A549 treated with Mapracorat at 1 μM for 4 hours (cell line): ENCODE measurements around the gene FGFR4. TPM values are rescaled to one million over a fixed set of nuclear protein-coding genes. Genes with fewer than 3 reads are reported as not detected.

Experiments
- total RNA-seq: library from RNA; stranded (reverse); fragments of 200-300 nt; extraction: Qiagen RNA extraction; gene quantifications from 5 replicates; pipeline ENCODE4 v1.2.3, GENCODE V29; 2022

The FGFR4 gene
- 15.1 to 25.5 TPM (median 22.5 TPM) in 5 replicates for total RNA-seq

DNA sequence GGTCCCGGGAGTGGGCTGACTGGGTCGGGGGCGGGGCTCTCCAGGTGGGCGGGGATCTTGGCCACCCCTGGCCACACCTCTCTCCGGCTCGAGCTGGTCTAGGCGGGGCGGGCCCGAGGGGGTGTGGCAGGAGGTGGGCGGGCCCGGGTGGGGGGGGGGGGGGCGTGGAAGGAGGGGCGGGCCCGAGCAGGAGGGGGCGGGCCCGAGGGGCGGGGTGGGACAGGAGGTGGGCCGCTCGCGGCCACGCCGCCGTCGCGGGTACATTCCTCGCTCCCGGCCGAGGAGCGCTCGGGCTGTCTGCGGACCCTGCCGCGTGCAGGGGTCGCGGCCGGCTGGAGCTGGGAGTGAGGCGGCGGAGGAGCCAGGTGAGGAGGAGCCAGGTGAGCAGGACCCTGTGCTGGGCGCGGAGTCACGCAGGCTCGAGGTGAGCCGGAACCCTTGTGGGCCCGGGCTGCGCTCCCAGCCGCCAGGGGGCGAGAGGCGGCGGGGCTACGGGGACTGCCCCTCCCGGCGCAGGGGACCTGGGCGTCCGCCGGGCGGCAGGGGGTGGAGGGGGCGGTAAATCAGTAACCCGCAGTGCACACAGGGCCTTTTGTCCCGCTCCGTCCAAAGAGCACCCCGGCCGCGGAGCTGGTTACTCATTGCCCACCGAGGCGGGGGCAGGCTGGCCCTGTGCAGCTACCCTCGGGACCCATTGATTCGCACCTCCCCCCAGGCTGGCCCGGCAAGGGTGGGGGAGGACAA lies at the start of gene FGFR4:
Gene FGFR4 (plus strand): TSS at position 262 of the 744 bp plus-strand sequence. CDS start 2,688 bp downstream, outside the sequence.

DNA sequence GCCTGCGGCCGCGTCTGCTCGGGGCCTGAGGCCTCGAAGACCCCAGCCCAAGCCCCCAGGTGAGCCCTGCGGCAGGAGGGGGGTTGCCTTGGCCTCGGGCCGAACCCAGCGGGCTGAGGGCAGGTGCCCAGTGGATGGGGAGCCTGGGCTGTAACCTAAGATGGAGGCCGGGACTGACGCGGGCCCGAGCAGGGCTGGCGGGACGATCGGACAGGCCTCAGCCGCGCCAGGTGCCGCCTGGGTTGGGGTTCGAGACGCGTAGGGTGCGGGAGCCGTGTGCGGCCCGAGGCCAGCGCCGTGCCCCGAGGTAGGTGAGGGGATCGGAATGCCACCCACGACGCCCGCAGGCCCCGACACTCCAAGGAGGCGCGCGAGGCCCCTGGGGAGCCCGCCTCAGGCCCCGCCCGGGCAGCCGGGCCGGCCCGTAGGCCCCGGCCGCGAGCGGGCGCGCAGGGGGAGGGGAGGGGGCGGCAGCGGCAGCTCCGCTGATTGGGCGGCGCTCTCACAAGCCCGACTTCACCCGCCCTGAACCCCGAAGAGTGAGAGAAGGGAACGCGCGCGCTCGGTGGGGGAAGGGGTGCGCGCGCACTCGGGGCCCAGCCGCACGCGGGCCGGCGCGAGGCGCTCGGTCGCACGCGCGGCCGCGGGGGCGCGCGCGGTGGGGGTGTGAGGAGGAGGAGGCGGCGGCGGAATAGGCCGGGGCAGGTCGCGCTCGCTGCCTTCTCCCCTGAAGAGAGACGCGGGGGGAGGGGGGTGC lies 46.6 kb downstream of the FGFR4 start, which contains the start of gene NSD1:
Gene NSD1 (plus strand): TSS at position 678 of the 757 bp plus-strand sequence. CDS start 1,331 bp downstream, outside the sequence.

Other genes starting within 250 kb of the FGFR4 start
- gene HK3, start 187.6 kb upstream of the FGFR4 start, total RNA-seq, result not detected in 5 replicates
- gene UIMC1, start 80.1 kb upstream of the FGFR4 start, total RNA-seq, result 40.5 to 45.7 TPM (median 43.2 TPM) in 5 replicates
- 8.2 to 11.2 TPM (median 10.4 TPM) in 5 replicates for gene ZNF346, start 64.2 kb upstream of the FGFR4 start, total RNA-seq
- 17.1 to 22.0 TPM (median 21.2 TPM) in 5 replicates for gene NSD1, start 46.9 kb downstream of the FGFR4 start, total RNA-seq
- gene RAB24, start 216.8 kb downstream of the FGFR4 start, total RNA-seq, result 20.1 to 26.7 TPM (median 24.3 TPM) in 5 replicates
- 283 to 398 TPM (median 374 TPM) in 5 replicates for gene PRELID1, start 216.9 kb downstream of the FGFR4 start, total RNA-seq
- gene MXD3, start 225.0 kb downstream of the FGFR4 start, total RNA-seq, result 14.2 to 23.9 TPM (median 16.8 TPM) in 5 replicates